Vagina (tissue), 2 donors: Measurements from ENCODE around the gene PANX3. TPM values are rescaled to one million over a fixed set of nuclear protein-coding genes. Genes with fewer than 3 reads are reported as not detected.

Source experiments
- DNase-seq, 2 donors: peaks; one replicate each; pipeline ENCODE4 v3.0.0-alpha.2; 2017; ENCODE audit errors: extremely low spot score in 2 of 2
- H3K27ac ChIP-seq: fragments of 200-600 bp; sonication (generic); one replicate; pipeline ENCODE4 v1.5.1; 2019
- H3K27me3 ChIP-seq: fragments of 200-600 bp; sonication (generic); one replicate; pipeline ENCODE4 v1.5.1; 2019
- H3K36me3 ChIP-seq, 2 donors: fragments of 200-600 bp; sonication (generic); one replicate each; pipeline ENCODE4 v1.5.1; 2017 to 2019
- H3K4me1 ChIP-seq: fragments of 200-600 bp; sonication (generic); one replicate; pipeline ENCODE4 v1.5.1; 2019
- H3K4me3 ChIP-seq, 2 donors: fragments of 200-600 bp; sonication (generic); 1 replicate in 1 of 2; 2 replicates in 1 of 2; pipeline ENCODE4 v1.5.1; 2016 to 2019
- H3K9me3 ChIP-seq: fragments of 200-600 bp; sonication (generic); one replicate; pipeline ENCODE4 v1.5.1; 2019
- CTCF ChIP-seq, 3 experiments: fragments of 450-650 bp in 2 of 3; fragments of 200-600 bp in 1 of 3; sonication (generic) in 1 of 3; IDR thresholded peaks; one replicate each; pipeline ENCODE4 v1.5.1; 2017 to 2019; ENCODE audit warnings: antibody characterized with exemption in 3 of 3, mild to moderate bottlenecking in 2 of 3, moderate library complexity in 2 of 3
- POLR2A ChIP-seq, 2 donors: fragments of 450-650 bp; IDR thresholded peaks; one replicate each; pipeline ENCODE4 v1.6.1; 2017; ENCODE audit warnings: antibody characterized with exemption in 2 of 2, mild to moderate bottlenecking in 2 of 2, moderate library complexity in 2 of 2
- POLR2AphosphoS5 ChIP-seq, 2 donors: sonication (generic); formaldehyde crosslinking; IDR thresholded peaks; one replicate each; pipeline ENCODE4 v1.9.0; 2017; ENCODE audit warnings: antibody characterized with exemption in 2 of 2, mild to moderate bottlenecking in 2 of 2, low read depth in 1 of 2; ENCODE audit not compliant: insufficient read depth in 1 of 2
- intact Hi-C: fragments of 100-400 bp; cut with DNase I; formaldehyde crosslinking; loops from one replicate; pipeline ENCODE4 v1.15.1; 2023
- small RNA-seq: library from RNA; depleted of rRNA; stranded (forward); fragments of <200 nt; gene quantifications from one replicate; pipeline ENCODE3, GENCODE V24; 2016
- total RNA-seq: library from RNA; depleted of rRNA; stranded (reverse); fragments of >200 nt; gene quantifications from one replicate; pipeline ENCODE4 v1.2.3, GENCODE V29; 2016

PANX3 gene
- total RNA-seq, 1 donor from 2014 or later = not detected

- Histone ChIP-seq H3K36me3 (peaks cover 0 to 6% of the 10 kb centered on the region in 2 donors), H3K4me3 (no peak overlapping the region), H3K9me3 (no peaks in the 10 kb centered on the region), H3K4me1 (peaks cover 13% of the 10 kb centered on the region), H3K27me3 (no peaks in the 10 kb centered on the region), H3K27ac (no peak overlapping the region)
- TF ChIP-seq POLR2AphosphoS5 (IDR thresholded peaks at IDR 0.05; ENCODE audit: insufficient read depth in 1 of 2, low read depth in 1 of 2) = peak in 1 of 2 donors; percentile 23
- no peak for TF ChIP-seq POLR2A (IDR thresholded peaks at IDR 0.05)
- peak; percentile 70 to 78 (median 72) for TF ChIP-seq CTCF (IDR thresholded peaks at IDR 0.05)
- no peak for DNase-seq
- intact Hi-C loops = no loop called here
Observed at GRCh38 chr11:124669193-124669592, 58.0 kb downstream of the PANX3 start.

Small RNAs within 50 kb of the gene (small RNA-seq; reads per million reads assigned to genes)
- gene RNA5SP352 = not detected

Other genes with a start within 250 kb of the PANX3 start
- not detected for gene OR8B2, start 226.9 kb upstream of the PANX3 start, total RNA-seq
- not detected for gene OR8B3, start 212.4 kb upstream of the PANX3 start, total RNA-seq
- gene OR8B4, start 186.6 kb upstream of the PANX3 start, total RNA-seq = not detected
- not detected for gene OR8B8, start 165.7 kb upstream of the PANX3 start, total RNA-seq
- not detected for gene OR8B12, start 67.8 kb upstream of the PANX3 start, total RNA-seq
- not detected for gene OR8A1, start 41.4 kb upstream of the PANX3 start, total RNA-seq
- gene TBRG1, start 11.4 kb downstream of the PANX3 start, total RNA-seq = 29.7 TPM
- gene SIAE, start 62.3 kb downstream of the PANX3 start, total RNA-seq = 10.6 TPM
- 1.7 TPM for gene SPA17, start 62.5 kb downstream of the PANX3 start, total RNA-seq
- gene NRGN, start 128.5 kb downstream of the PANX3 start, total RNA-seq = 0.98 TPM
- gene VSIG2, start 140.8 kb downstream of the PANX3 start, total RNA-seq = 0.74 TPM
- gene ESAM, start 150.9 kb downstream of the PANX3 start, total RNA-seq = 34.9 TPM
- gene MSANTD2, start 189.0 kb downstream of the PANX3 start, total RNA-seq = 9.8 TPM